NCI-H2171 treated with DMSO at 0.1 percent for 48 hours (cell line): ENCODE results near the gene CCDC136.

Source experiments
- DNase-seq: peaks from one replicate; lab custom pipeline; 2025; lab: John Stamatoyannopoulos, UW

The CCDC136 gene

DNA sequence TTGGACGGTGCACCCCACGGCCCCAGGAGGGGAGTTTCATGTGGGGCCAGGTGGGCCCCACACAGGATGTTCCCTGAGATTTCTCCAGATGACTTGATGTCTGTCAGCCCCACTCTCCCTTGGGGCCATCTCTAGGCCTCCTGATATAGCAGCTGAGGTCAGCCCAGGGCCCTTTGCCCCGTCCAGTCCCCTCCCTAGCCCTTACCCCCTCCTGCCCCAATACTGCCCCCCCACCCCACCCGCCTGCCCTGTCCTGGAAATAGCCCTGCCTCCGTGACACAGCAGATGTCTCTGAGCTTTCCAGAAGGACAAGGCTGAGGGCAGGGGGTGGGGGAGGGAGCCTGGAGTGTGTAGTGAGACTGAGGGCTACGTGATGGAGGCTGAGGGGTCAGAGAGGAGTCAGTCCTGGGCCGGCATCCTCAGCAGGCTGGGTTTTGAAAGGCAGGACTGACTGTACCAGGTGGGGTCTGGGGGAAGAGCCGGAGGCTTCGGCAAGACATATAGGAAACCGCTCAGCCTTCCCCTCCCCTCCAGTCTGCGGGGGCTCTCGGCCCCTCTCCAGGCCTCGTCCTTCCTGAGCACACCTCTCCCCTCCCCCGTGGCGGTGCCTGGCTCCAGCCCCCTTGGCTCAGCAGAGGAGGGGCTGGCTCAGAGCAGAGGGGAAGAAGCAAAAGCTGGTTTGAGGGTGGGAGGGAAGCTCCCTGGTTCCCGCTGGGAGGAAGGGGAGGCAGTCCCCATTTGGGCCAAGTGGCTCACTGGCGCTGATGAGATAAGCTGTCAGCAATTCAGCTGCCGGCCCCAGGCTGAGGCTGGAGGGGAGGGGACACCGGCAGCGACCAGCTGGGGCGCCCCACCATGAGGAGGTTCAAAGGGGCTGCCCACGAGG lies 40.5 kb downstream of the CCDC136 start:
- peak; percentile 88 for DNase-seq

- DNase-seq: no peak
Measured at GRCh38 chr7:128832880-128833147, 41.0 kb downstream of the CCDC136 start.

GRCh38 chr7:128833148-128833945 lies 41.6 kb downstream of the CCDC136 start:
- DNase-seq: peak; percentile 97

DNA sequence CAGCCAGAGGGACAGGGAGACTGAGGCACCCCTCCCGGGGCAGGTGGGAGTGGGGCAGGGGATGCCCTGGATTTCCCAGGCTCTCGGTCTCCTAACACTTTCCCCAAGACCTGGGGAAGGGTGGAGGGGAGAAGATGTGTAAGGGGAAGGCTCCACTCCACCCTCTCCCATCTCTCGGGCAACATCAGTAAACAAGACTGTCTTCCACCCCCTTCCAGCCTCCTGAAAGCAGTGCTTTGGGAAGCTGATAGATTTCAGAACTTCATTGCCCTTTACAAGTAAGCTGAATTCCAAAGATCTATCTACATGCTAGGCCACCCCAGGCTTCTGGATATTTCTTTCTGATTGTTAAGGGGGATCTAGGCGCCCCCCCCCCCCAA lies 42.2 kb downstream of the CCDC136 start:
- DNase-seq: no peak

- no peak for DNase-seq
Measured at GRCh38 chr7:128835231-128835751, 43.5 kb downstream of the CCDC136 start.

DNA sequence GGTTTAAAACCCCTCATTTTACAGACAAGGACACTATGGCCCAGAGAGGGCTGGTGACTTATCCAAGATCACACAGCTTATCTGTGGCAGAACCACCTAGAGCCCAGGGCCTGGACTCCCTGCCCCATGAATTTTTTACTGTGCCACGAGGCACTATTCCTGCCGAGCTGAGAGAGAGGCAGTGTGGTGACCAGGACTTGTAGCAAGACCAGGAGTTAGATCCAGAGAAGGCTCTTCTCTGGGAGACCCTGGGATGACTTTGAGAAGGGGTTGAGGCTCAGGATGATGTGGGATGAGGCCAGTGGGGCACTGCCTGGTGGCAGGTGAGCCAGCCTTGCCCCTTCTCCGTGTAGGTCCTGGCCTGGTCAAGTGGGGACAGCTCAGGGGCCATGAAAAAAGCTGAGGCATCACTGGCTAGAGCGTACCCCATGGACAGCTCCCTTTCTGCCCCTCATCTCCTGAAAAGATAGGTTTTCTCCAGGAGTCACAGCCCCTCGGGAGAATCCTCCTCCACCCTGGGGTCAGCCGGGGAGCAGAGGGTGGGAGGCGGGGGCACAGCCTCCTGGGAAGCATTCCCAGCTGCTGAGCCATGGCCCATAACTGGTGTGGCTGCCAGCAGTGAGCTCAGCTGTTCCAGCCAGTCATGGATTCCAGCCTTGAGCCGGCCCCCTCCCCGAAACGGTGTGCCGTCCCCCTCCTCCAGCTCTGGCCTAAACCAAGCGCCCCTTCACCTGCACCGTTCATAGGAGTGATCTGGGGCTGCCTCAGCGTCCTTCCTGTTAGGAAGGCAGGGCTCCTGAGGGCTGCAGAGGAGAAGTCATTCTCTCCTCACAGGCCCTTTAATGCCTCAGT lies 44.2 kb downstream of the CCDC136 start:
- no peak for DNase-seq

DNA sequence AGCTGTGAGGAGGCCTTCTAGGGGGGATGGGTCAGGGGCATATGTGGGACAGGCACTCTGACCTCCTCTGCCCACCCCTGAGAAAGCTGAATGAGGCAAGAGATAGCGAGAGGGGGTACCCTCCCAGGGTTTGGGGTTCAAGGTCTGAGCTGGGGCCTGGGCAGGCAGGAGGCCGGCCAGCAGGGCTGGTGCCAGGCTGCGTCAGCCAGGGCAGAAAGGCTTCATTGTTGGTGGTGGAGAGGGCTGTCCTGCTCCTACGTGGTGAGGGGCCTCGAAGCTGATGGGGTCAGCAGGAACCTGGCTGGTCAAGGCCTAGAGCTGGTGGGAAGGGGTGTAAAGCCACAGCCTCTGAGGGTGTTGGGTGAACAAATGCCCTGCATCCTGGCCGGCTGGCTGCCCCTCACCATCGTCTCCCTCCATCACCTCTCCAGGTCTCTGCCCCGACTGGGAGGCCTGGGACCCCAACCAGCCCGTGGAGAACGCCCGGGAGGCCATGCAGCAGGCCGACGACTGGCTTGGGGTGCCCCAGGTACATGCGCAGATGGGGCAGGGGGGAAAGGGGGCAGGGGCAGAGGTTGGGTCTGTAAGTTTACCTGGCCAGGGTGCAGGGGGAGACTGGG lies 45.1 kb downstream of the CCDC136 start:
- DNase-seq: no peak

DNA sequence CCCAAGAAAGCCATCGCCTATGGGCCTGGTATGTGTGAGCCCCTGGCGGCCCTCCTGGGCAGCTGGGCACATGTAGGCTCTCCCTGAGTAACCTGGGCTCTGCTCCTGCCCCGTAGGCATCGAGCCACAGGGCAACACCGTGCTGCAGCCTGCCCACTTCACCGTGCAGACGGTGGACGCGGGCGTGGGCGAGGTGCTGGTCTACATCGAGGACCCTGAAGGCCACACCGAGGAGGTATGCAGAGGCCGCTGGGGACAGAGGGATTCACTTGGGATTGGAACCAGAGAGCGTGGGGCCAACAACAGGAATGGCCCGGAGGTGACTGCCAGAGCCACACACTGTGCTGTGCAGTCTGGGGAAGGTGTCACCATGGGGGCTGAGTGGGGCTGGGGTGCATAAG lies 45.8 kb downstream of the CCDC136 start:
- no peak for DNase-seq

GRCh38 chr7:128838109-128838779 lies 46.5 kb downstream of the CCDC136 start:
- no peak for DNase-seq

DNA sequence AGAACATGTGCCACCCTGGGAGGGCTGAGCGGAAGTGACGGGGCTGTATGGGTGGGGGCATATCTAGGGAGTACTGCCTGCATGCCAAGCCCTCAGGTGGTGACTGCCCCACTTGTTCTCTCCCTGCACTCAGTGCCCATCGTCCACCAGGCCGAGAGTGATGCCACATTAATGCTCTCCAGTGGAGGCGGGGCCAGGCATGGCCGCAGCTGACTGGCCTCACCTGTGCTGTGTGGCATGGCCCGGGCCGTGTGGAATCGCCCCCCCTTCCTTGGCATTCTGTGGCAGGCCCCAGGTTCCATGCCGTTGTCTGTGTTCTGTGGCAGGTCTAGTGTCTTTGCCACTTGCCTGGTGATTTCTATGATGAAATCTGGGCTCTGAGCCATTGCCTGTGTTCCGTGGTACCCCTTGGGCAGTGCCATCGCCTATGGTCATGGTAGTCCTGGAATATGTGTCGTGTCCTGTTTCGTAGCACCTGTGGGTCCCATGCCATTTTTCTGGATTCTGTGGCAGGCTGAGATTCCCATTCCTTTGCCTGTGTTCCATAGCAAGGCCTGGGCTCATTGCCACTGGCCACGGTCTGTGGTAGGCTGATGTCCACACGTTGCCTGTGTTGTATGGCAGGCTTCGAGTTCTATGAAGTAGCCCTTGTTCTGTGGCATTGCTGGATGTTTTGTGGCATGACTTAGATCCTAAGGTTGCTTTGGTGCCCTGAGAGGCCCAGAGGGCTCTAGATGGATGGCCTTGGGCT lies 47.4 kb downstream of the CCDC136 start:
- DNase-seq: no peak

DNA sequence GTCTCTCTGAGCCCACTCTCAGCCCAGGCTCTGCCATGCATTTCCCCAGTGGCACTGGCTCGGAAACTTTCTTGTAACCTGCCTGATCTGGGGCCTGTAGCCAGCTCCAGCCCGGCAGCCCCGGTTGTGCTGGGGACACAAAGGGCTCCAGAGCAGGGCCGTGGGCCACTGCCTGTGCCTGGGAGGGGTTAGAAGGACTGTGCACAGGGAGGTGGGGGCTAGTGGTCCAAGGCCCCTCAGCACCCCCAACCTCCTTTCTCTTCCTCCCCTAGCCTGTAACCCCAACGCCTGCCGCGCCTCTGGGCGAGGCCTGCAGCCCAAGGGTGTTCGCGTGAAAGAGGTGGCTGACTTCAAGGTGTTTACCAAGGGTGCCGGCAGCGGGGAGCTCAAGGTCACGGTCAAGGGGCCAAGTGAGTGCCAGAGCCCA lies 48.0 kb downstream of the CCDC136 start:
- no peak for DNase-seq

DNA sequence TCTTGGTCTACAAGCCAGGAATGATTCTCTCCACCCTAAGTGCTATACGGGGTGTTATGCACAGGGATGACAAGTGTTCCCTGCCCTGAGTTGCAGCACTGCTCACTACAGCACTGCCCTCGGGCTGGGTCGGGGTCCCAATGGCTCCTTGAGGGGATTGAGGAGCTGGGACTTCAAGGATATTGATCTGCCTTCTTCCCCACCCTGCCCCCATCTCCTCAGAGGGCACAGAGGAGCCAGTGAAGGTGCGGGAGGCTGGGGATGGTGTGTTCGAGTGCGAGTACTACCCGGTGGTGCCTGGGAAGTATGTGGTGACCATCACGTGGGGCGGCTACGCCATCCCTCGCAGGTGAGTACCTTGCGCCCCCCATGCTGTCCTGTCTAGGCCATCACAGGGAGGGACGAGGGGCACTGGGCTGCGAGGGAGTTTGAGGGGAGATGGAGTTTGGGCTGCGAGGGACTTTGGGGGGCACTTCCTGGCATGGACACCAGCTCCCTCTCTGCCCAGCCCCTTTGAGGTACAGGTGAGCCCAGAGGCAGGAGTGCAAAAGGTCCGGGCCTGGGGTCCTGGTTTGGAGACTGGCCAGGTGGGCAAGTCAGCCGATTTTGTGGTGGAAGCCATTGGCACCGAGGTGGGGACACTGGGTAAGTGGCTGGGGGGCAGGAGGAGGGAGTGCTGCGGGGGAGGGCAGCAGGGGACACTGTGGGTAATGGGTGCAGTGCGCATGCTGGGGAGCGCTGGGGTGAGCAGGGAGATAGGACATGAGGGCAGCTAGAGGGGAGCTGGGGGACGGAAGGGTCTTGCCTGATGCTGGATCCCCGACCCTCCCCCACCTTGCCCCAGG lies 48.8 kb downstream of the CCDC136 start:
- DNase-seq: no peak

DNA sequence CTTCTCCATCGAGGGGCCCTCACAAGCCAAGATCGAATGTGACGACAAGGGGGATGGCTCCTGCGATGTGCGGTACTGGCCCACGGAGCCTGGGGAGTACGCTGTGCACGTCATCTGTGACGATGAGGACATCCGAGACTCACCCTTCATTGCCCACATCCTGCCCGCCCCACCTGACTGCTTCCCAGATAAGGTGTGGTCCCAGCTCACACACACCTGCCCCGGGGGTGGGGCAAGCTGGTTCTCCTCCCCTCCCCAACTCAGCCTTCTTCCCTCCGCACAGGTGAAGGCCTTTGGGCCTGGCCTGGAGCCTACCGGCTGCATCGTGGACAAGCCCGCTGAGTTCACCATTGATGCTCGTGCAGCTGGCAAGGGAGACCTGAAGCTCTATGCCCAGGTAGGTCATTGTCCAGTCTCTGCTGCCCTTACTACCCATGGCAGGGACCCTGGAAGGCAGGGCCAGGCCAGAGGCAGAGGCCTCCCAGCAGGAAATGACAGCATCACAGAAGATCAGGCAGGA lies 49.5 kb downstream of the CCDC136 start:
- DNase-seq: no peak

DNA sequence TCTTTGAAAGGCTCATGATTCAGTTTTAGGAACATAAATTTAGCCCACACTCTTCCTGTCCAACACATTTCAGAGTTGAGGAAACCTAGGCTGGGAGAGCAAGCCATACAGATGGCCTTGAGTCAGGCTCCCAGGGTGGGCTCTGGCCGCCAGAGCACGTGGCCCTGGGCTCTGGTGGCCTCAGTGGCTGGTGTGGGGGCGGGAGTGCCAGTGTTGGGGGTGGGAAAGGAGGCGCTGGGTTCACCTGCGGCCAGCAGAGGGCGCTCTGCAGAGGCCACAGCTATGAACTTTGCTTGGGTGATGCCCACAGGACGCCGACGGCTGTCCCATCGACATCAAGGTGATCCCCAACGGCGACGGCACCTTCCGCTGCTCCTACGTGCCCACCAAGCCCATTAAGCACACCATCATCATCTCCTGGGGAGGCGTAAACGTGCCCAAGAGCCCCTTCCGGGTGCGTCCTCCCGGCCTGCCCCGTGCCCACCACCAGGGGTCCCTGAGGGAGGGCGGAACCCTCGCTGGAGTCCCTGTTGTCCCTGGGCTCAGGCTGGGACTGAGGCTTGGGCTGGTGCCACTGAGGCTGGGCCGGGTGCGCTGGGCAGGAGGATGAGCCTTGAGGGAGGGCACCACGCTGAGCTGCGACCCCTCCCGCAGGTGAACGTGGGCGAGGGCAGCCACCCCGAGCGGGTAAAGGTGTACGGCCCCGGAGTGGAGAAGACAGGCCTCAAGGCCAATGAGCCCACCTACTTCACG lies 50.3 kb downstream of the CCDC136 start:
- no peak for DNase-seq

GRCh38 chr7:128842674-128843641 lies 51.2 kb downstream of the CCDC136 start:
- DNase-seq: no peak

GRCh38 chr7:128843938-128844621 lies 52.3 kb downstream of the CCDC136 start:
- no peak for DNase-seq
